Dedifferentiated amniotic fluid mesenchymal stem cell (primary cell): ENCODE results near the gene XYLT2.
A peak's percentile ranks its signal among the peaks of the same experiment; 100 is the strongest.
"Not testable (repeated sequence)": the region's sequence is repeated elsewhere in the genome, so short reads cannot be mapped to it uniquely, and the experiment has no call there.

Experiments
- DNase-seq: peaks from one replicate; pipeline ENCODE4 v3.0.0-alpha.2; 2016; ENCODE audit errors: extremely low spot score

XYLT2 gene

GRCh38 chr17:50389534-50389933 is 43.6 kb downstream of the XYLT2 start:
- no peak for DNase-seq

GRCh38 chr17:50392621-50393020 is 46.7 kb downstream of the XYLT2 start:
- DNase-seq, result no peak

- DNase-seq, result no peak
Observed at GRCh38 chr17:50393700-50394099, 47.8 kb downstream of the XYLT2 start.

GRCh38 chr17:50394711-50395110 is 48.8 kb downstream of the XYLT2 start:
- DNase-seq, result no peak

GRCh38 chr17:50396261-50397110 is 50.6 kb downstream of the XYLT2 start:
- DNase-seq, result peak; percentile 49

DNA sequence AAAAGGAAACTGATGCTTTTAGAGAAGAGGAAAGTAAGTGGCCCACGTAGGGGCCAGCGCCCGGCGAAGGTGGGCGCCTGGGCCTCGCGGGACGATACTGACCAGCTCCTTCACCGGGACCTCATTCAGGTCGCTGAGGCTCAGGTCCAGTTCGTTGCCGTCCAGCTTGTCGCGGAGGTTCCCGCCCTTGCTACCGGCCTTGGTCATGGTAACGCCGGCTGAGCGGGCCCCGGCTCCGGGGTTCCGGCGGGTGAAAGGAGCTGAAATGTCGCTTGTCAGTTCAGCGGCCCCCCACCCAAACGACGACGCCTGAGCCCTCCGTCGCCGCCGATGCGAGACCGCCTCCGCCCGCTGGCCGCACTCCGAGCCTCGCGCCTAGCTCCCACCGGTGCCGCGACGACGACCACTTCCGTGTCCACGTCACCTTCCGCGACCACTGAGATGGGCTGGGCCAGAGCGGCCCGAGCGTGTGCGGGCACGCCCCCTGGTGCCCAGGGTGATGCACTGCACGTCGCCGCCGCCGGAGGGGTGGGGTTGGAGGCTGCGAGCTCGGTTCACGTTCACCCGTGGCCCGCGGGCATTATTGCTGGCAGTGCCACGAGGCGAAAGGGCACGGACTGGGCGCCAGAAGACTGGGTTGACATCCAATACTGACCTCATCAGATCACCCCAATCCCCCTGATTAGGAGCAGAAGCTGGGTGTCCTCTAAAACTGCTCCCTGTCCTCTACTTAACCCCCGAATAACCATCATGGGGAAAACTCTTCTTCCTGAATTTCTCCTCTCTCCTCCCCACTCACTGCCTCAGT is 51.4 kb downstream of the XYLT2 start, which contains the start of gene LRRC59:
TSS of gene LRRC59 (minus strand) at position 413 of the 808 bp plus-strand sequence. CDS start at position 207, 206 bp downstream.
- peak; percentile 50 for DNase-seq

GRCh38 chr17:50397919-50398285 is 52.0 kb downstream of the XYLT2 start:
- DNase-seq, result no peak

DNA sequence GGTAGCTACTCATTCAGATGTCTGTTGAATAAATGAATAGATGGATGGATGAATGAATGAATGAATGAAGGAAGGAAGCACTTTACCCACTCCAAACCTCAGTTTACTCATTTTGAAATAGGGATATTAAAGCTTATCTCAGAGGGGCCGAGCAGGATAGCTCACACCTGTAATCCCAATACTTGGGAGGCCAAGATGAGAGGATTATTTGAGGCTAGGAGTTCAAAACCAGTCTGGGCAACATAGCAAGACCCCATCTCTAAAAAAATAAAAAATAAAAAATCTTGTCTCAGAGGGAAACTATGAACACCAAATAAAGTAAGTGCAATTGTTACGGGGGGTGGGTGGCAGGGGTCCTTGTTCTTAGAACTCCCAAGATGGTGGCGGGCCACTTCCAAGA is 52.7 kb downstream of the XYLT2 start:
- DNase-seq, result not testable (repeated sequence)

DNA sequence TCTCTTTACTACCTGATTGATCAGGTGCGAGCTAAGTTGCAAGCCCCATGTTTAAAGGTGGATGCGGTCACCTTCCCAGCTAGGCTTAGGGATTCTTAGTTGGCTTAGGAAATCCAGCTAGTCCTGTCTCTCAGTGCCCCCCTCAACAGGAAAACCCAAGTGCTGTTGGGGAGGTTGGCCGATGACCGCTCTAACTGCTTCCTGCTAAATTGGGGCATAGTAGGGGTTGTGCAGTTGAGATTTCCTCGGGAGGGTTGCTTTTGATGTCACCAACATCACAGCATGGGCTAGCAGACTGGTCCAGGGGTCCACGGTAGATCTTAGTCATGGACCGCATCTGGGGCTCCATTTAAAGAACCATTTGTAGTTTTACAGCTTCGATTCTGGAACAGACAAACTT is 53.7 kb downstream of the XYLT2 start:
- DNase-seq, result not testable (repeated sequence)

- DNase-seq, result not testable (repeated sequence)
Observed at GRCh38 chr17:50405351-50405750, 59.4 kb downstream of the XYLT2 start.

GRCh38 chr17:50406578-50406977 is 60.7 kb downstream of the XYLT2 start:
- DNase-seq, result no peak

DNA sequence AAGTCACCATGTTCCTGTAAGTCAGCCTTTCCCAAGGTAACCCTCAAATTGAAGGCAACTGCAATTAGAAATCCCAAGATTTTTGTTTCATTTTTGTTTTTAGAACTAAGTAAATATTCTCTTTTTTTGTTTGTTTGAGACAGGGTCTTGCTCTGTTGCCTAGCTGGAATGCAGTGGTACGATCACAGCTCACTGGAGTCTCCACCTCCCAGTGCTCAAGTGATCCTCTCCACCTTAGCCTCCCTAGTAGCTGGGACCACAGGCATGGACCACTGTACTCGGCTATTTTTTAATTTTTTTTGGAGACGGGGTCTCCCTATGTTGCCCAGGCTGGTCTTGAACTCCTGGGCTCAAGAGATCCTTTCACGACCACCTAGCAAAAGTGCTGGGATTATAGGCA is 62.0 kb downstream of the XYLT2 start:
- no peak for DNase-seq
